Upper lobe of left lung (tissue), 4 donors: Measurements from ENCODE around the gene TAF4.

Source experiments
- CTCF ChIP-seq, 6 experiments: fragments of 450-650 bp in 4 of 6; fragments of 200-600 bp in 2 of 6; sonication (generic) in 2 of 6; IDR thresholded peaks; one replicate each; pipeline ENCODE4 v1.5.1; 2016 to 2019; ENCODE audit warnings: antibody characterized with exemption in 6 of 6
- EP300 ChIP-seq, 4 donors: sonication (generic); formaldehyde crosslinking; IDR thresholded peaks; one replicate each; pipeline ENCODE4 v1.5.1; 2017; ENCODE audit warnings: antibody characterized with exemption in 4 of 4, control low read depth in 2 of 4
- POLR2AphosphoS5 ChIP-seq, 2 donors: sonication (generic); formaldehyde crosslinking; IDR thresholded peaks; one replicate each; pipeline ENCODE4 v1.5.1; 2017; ENCODE audit warnings: antibody characterized with exemption in 2 of 2

GRCh38 chr20:62030357-62030756 is 35.3 kb downstream of the TAF4 start:
- TF ChIP-seq CTCF (IDR thresholded peaks at IDR 0.05) (no peak), EP300 (IDR thresholded peaks at IDR 0.05) (no peak), POLR2AphosphoS5 (IDR thresholded peaks at IDR 0.05) (no peak)
